ENCODE measurements around the gene WWC2. TPM values are rescaled to one million over a fixed set of nuclear protein-coding genes. Genes with fewer than 3 reads are reported as not detected.
A peak's percentile ranks its signal among the peaks of the same experiment; 100 is the strongest.

The WWC2 gene
- total and polyA plus RNA-seq, 3 experiments from 2014 or later: 0.80 to 1.7 (median 0.85) TPM

DNA sequence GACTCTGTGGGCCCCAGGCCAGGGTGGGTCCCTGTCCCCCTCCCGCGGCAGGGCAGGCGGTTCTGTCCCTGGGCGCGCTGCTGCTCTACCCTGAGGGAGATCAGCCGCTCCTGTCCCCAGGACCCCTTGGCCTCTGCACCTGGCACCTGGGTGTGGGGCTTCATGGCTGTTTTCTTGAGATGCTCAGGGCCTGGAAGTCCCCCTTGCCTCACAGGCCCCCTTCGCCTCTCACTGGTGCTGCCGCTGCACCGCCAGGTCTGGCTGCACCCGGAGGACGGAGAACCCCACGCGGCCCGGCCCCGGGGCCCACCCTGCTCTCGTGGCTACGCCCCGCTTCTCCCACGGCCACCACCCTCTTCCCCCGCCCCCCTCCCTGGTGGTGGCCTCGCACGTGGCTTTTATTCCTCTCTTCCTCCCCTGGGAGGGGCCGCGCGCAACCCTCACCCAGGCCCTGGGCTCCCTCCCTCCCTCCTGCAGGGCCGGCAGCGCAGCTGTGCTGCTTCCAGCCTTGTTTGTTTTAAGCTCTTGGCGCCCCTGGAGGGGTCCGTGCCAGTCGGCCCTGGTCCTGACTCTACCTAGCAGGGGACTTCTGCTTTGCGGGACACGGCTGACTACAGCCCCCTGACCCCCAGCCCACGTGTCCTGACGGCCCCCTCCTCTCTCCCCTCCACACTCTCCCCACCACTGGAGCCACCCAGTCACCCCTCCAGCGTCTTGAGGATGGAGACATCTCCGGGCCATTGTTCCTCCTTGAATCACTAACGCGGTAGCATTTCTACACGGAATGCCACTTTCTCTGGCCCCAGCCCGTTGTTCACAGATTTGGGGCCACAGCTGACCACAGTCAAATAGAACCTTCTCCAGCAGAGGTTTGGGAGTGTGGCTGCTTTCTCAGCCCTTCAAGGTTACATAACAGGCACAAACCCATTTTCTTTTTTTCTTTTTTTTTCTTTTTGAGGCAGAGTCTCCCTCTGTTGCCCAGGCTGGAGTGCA, 243.8 kb downstream of the WWC2 start:
- Mint-ChIP-seq H3K27ac (peak overlapping the region in 1 of 8 donors; percentile 10), H3K9me3 (peaks cover 0 to 2% (median 0%) of the 10 kb centered on the region in 5 donors), H3K4me1 (peaks cover 0 to 4% (median 2%) of the 10 kb centered on the region in 3 donors), H3K27me3 (peaks cover 13 to 27% of the 10 kb centered on the region in 2 donors), H3K4me3 (peak overlapping the region in 4 of 7 donors; percentile 19 to 55 (median 32)), H3K36me3 (no peaks in the 10 kb centered on the region)
- no peak for DNase-seq
- ChIA-PET CTCF (no interaction called here), POLR2A (no interaction called here)
- no peaks in the 10 kb centered on the region for H3K27me3 ChIP-seq (ENCODE audit: insufficient read depth, low read length, poor library complexity, severe bottlenecking)
- H3K27ac ChIP-seq (ENCODE audit: low read depth, low read length): no peak overlapping the region
- no peaks in the 10 kb centered on the region for H3K36me3 ChIP-seq (ENCODE audit: insufficient read depth, low read length)
- H3K4me1 ChIP-seq (ENCODE audit: insufficient read depth, low read length): no peaks in the 10 kb centered on the region
- no peaks in the 10 kb centered on the region for H3K9me3 ChIP-seq (ENCODE audit: low read length)
- H3K4me3 ChIP-seq (ENCODE audit: low read length): no peak overlapping the region

DNA sequence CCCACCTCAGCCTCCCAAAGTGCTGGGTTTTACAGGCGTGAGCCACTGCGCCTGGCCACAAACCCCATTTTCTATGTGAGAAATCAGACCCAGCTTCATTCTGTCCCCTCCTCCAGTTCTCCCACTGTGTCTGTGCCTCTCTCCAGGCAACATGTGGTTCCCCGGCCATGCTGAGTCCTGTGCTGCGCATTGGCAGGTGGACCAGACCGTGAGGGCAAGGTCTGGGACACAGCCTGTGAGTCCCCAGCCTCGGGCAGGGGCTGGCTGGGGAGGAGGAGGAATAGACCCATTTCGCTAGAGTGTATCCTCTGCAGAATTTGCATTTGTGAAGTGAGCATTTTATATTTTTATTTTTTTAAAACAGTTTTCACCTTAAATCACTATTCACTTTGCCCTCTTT, 244.7 kb downstream of the WWC2 start:
- Mint-ChIP-seq H3K9me3 (peaks cover 0 to 2% (median 0%) of the 10 kb centered on the region in 5 donors), H3K4me3 (no peak overlapping the region), H3K27me3 (peaks cover 13 to 33% of the 10 kb centered on the region in 2 donors), H3K36me3 (no peaks in the 10 kb centered on the region), H3K27ac (no peak overlapping the region), H3K4me1 (peaks cover 2 to 4% (median 3%) of the 10 kb centered on the region in 3 donors)
- ChIA-PET POLR2A (no interaction called here), CTCF (no interaction called here)
- no peaks in the 10 kb centered on the region for H3K9me3 ChIP-seq (ENCODE audit: low read length)
- peaks cover 4% of the 10 kb centered on the region for H3K27me3 ChIP-seq (ENCODE audit: insufficient read depth, low read length, poor library complexity, severe bottlenecking)
- no peaks in the 10 kb centered on the region for H3K36me3 ChIP-seq (ENCODE audit: insufficient read depth, low read length)
- no peak overlapping the region for H3K4me3 ChIP-seq (ENCODE audit: low read length)
- H3K4me1 ChIP-seq (ENCODE audit: insufficient read depth, low read length): no peaks in the 10 kb centered on the region
- H3K27ac ChIP-seq (ENCODE audit: low read depth, low read length): no peak overlapping the region
- no peak for DNase-seq

DNA sequence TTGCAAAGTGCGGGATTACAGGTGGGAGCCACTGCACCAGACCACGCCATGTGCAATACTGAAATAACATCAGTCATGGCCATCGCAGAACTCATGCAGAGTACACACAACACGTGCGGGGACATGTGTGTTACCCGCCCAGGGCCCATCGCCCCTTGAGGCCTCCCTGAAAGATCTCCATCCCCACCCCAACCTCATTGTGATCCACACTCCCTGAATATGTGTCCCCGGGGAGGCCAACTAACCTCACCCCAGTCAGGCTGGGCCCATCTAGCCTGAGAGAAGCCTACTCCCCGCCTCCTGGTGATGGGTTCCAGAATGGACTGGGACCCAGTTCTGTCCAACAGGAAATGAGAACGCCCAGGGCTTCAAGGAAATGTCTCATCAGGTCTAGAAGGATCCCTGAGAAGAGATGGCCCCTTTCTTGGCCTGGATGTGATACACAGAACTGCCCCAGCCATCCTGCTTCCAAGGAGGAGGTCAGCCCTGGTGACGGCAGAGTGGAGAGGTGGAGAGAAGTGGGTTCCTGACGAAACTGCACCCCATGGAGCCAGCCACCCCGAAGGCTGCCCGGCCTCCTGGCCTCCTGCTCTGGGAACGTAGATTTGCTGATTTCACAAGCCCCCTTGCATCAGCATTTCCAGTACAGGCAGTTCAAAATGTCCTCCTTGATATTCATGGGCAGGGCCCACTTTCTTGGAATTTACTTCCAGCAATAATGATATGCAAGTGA, 245.6 kb downstream of the WWC2 start:
- DNase-seq: no peak
- Mint-ChIP-seq H3K27me3 (peaks cover 13 to 40% of the 10 kb centered on the region in 2 donors), H3K4me1 (peaks cover 2 to 12% (median 4%) of the 10 kb centered on the region in 3 donors), H3K4me3 (no peak overlapping the region), H3K9me3 (peaks cover 0 to 2% (median 0%) of the 10 kb centered on the region in 5 donors), H3K36me3 (peaks cover 0 to 2% (median 0%) of the 10 kb centered on the region in 3 donors), H3K27ac (peak overlapping the region in 1 of 8 donors; percentile 69)
- Histone ChIP-seq H3K4me1 (ENCODE audit: insufficient read depth, low read length) (no peaks in the 10 kb centered on the region), H3K4me3 (ENCODE audit: low read length) (no peak overlapping the region), H3K9me3 (ENCODE audit: low read length) (no peaks in the 10 kb centered on the region), H3K36me3 (ENCODE audit: insufficient read depth, low read length) (no peaks in the 10 kb centered on the region), H3K27ac (ENCODE audit: low read depth, low read length) (no peak overlapping the region), H3K27me3 (ENCODE audit: insufficient read depth, low read length, poor library complexity, severe bottlenecking) (peaks cover 7% of the 10 kb centered on the region)
- POLR2A ChIA-PET: no interaction called here
- CTCF ChIA-PET: no interaction called here

DNA sequence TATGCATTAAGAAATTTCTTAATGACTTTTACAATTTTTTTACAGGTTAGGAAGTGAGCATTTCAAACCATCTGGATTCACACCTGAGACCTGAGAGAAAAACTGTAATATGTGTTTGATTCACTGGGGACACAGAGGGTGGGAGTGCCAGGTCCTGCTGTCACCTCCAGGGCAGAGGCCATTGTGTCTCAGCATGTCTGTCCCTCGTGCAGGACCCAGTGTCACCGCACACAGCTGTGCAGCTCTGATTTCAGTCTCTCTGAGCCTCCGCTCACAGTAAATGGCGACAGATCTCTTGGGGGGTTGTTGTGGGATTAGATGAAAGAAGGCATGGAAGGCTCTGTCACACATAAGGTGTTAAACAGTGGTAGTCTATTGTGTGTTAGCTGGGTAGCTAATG, 246.2 kb downstream of the WWC2 start:
- Histone ChIP-seq H3K27ac (ENCODE audit: low read depth, low read length) (no peak overlapping the region), H3K27me3 (ENCODE audit: insufficient read depth, low read length, poor library complexity, severe bottlenecking) (peaks cover 7% of the 10 kb centered on the region), H3K4me3 (ENCODE audit: low read length) (no peak overlapping the region), H3K9me3 (ENCODE audit: low read length) (no peaks in the 10 kb centered on the region), H3K4me1 (ENCODE audit: insufficient read depth, low read length) (no peaks in the 10 kb centered on the region), H3K36me3 (ENCODE audit: insufficient read depth, low read length) (no peaks in the 10 kb centered on the region)
- Mint-ChIP-seq H3K36me3 (peaks cover 0 to 2% (median 0%) of the 10 kb centered on the region in 3 donors), H3K9me3 (peaks cover 0 to 2% (median 0%) of the 10 kb centered on the region in 5 donors), H3K4me1 (peaks cover 2 to 12% (median 4%) of the 10 kb centered on the region in 3 donors), H3K27me3 (peaks cover 13 to 42% of the 10 kb centered on the region in 2 donors), H3K4me3 (no peak overlapping the region), H3K27ac (no peak overlapping the region)
- POLR2A ChIA-PET: no interaction called here
- CTCF ChIA-PET: no interaction called here
- no peak for DNase-seq

DNA sequence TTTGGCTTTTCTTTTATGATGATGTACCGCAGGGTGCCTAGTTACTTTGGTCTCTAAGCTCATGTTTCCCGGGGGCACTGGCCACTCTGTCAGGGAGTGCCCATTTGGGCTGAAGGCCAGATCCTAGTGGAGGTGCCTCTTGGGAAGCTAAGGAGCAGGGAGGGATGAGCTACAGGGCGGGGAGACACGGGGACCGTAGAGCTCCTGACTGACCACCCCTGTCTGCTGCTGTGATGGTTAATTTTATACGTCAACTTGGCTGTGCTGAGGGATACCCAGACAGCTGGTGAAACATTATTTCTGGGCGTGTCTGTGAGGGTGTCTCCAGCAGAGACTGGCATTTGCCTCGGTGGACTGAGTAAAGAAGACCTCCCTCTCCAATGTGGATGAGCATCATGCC, 248.1 kb downstream of the WWC2 start:
- H3K36me3 Mint-ChIP-seq: peaks cover 0 to 4% (median 0%) of the 10 kb centered on the region in 3 donors
- CTCF ChIA-PET: no interaction called here
- peaks cover 18 to 54% of the 10 kb centered on the region in 2 donors for H3K27me3 Mint-ChIP-seq
- peaks cover 0 to 5% (median 0%) of the 10 kb centered on the region in 5 donors for H3K9me3 Mint-ChIP-seq
- H3K9me3 ChIP-seq (ENCODE audit: low read length): no peaks in the 10 kb centered on the region
- no peak for DNase-seq
- H3K27me3 ChIP-seq (ENCODE audit: insufficient read depth, low read length, poor library complexity, severe bottlenecking): peaks cover 7% of the 10 kb centered on the region
- no peak overlapping the region for H3K27ac Mint-ChIP-seq
- peaks cover 2 to 12% (median 4%) of the 10 kb centered on the region in 3 donors for H3K4me1 Mint-ChIP-seq
- H3K4me1 ChIP-seq (ENCODE audit: insufficient read depth, low read length): no peaks in the 10 kb centered on the region
- no peak overlapping the region for H3K4me3 ChIP-seq (ENCODE audit: low read length)
- no peak overlapping the region for H3K4me3 Mint-ChIP-seq
- POLR2A ChIA-PET: no interaction called here
- no peaks in the 10 kb centered on the region for H3K36me3 ChIP-seq (ENCODE audit: insufficient read depth, low read length)
- no peak overlapping the region for H3K27ac ChIP-seq (ENCODE audit: low read depth, low read length)

DNA sequence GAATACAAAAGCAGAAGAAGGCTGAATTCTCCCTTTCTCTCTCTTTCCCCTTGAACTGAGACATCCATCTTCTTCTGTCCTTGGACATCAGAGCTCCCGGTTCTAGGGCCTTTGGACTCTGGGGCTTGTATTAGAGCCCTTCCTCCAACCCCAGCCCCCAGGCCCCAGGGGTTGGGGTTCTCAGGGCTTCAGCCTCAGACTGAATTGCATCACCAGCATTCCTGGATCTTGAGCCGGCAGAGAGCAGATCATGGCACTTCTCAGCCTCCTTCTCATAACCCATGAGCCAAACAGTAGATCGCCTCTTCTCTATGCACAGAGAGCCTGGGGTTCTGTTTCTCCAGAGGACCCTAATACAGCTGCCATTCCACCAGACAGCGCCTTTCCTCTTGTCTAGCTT, 248.5 kb downstream of the WWC2 start:
- Histone ChIP-seq H3K36me3 (ENCODE audit: insufficient read depth, low read length) (no peaks in the 10 kb centered on the region), H3K27ac (ENCODE audit: low read depth, low read length) (no peak overlapping the region), H3K4me1 (ENCODE audit: insufficient read depth, low read length) (no peaks in the 10 kb centered on the region), H3K4me3 (ENCODE audit: low read length) (no peak overlapping the region), H3K9me3 (ENCODE audit: low read length) (no peaks in the 10 kb centered on the region), H3K27me3 (ENCODE audit: insufficient read depth, low read length, poor library complexity, severe bottlenecking) (peaks cover 7% of the 10 kb centered on the region)
- H3K4me1 Mint-ChIP-seq: peaks cover 2 to 12% (median 4%) of the 10 kb centered on the region in 3 donors
- POLR2A ChIA-PET: no interaction called here
- peaks cover 0 to 5% (median 0%) of the 10 kb centered on the region in 5 donors for H3K9me3 Mint-ChIP-seq
- no peak overlapping the region for H3K4me3 Mint-ChIP-seq
- no peak overlapping the region for H3K27ac Mint-ChIP-seq
- peaks cover 0 to 4% (median 0%) of the 10 kb centered on the region in 3 donors for H3K36me3 Mint-ChIP-seq
- H3K27me3 Mint-ChIP-seq: peaks cover 18 to 57% of the 10 kb centered on the region in 2 donors
- CTCF ChIA-PET: no interaction called here
- no peak for DNase-seq

DNA sequence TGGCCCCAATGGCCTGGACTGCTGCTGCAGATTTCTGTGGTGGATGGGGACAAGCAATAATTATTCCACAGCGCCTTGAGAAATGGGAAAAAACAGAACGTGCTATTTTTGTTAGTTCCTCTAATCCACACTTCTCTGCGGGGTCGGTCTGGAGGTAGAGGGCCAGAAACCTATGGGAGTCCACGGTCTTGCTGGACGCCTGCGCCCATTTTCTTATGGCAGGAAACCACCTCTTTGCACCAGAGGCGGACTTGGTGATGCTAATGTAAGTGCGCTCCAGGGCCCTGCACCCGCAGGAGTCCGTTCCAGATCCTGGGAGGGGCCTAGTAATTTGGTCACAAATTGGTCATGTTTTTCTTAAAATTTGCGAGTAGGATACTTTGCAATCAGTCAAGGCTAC, 249.1 kb downstream of the WWC2 start:
- CTCF ChIA-PET: no interaction called here
- Histone ChIP-seq H3K9me3 (ENCODE audit: low read length) (no peaks in the 10 kb centered on the region), H3K4me3 (ENCODE audit: low read length) (no peak overlapping the region), H3K36me3 (ENCODE audit: insufficient read depth, low read length) (no peaks in the 10 kb centered on the region), H3K27ac (ENCODE audit: low read depth, low read length) (no peak overlapping the region), H3K4me1 (ENCODE audit: insufficient read depth, low read length) (no peaks in the 10 kb centered on the region), H3K27me3 (ENCODE audit: insufficient read depth, low read length, poor library complexity, severe bottlenecking) (peaks cover 7% of the 10 kb centered on the region)
- H3K4me3 Mint-ChIP-seq: no peak overlapping the region
- H3K27ac Mint-ChIP-seq: no peak overlapping the region
- no peak for DNase-seq
- H3K36me3 Mint-ChIP-seq: peaks cover 0 to 4% (median 0%) of the 10 kb centered on the region in 3 donors
- peaks cover 18 to 56% of the 10 kb centered on the region in 2 donors for H3K27me3 Mint-ChIP-seq
- POLR2A ChIA-PET: no interaction called here
- peaks cover 0 to 5% (median 0%) of the 10 kb centered on the region in 5 donors for H3K9me3 Mint-ChIP-seq
- peaks cover under 1 to 12% (median 1%) of the 10 kb centered on the region in 3 donors for H3K4me1 Mint-ChIP-seq

All from CD8-positive, alpha-beta memory T cell (primary cell).